ENCODE measurements around the gene DDX19B.

The DDX19B gene

DNA sequence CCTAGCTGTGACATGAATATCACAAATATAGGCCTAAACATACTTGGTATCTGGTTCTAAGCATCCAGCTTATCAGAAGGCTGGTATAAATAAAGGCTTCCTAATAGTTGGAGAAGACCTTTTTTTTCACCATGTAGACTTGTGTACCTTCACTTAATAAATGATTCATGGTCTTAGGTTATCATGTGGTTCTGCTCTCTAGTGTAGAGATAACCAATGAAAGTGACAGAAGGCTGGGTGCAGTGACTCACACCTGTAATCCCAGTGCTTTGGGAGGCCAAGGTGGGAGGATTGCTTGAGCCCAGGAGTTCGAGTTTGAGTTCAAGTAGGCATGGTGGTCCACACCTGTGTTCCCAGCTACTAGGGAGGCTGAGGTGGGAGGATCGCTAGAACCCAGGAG lies 50.8 kb downstream of the DDX19B start:
- DNase-seq (ENCODE audit: low spot score), result no peak

DNA sequence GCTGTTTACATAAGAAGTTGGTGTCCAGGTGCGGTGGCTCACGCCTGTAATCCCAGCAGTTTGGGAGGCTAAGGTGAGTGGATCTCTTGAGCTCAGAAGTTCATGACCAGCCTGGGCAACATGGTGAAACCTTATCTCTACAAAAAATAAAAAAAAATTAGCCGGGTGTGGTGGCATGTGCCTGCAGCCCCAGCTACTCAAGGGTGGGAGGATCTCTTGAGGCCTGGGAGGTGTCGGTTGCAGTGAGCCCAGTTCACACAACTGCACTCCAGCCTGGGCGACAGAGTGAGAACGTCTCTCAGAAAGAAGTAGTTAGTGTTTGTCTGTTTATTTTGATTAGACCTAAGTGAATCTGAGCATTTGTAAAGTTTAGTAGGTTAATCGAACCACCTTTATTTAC lies 60.6 kb downstream of the DDX19B start:
- no peak for DNase-seq (ENCODE audit: low spot score)

DNA sequence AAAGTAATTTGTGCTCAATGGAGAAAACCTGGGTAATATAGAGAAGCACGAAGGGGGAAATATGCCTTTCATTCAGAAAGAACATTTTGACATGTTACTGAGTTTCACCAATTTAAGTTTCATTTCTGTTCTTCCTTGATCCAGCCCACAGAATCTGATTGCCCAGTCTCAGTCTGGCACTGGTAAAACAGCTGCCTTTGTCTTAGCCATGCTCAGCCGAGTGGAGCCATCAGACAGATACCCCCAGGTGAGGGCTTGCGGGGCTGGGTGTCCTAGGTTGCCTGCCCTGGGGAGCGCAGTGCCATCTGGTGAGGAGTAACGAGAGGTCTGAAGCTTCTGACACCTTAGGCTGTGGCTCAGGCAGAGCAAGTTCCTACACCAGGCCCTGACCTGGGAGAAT lies 65.4 kb downstream of the DDX19B start:
- DNase-seq (ENCODE audit: low spot score), result no peak

DNA sequence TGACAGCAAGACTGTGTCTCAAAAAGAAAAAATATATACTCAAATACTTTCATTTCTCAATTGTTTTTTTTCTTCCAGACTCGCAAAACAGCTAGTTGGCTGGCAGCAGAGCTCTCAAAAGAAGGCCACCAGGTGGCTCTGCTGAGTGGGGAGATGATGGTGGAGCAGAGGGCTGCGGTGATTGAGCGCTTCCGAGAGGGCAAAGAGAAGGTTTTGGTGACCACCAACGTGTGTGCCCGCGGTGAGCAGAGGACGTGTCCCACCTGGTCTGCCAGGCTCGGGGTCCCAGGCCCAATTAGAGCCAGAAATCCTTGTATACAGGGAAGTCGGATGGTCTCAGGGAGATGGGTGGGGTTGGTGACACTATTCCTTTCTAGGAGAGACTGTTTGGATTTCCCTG lies 71.2 kb downstream of the DDX19B start:
- peak; percentile 64 for DNase-seq (ENCODE audit: low spot score)

DNA sequence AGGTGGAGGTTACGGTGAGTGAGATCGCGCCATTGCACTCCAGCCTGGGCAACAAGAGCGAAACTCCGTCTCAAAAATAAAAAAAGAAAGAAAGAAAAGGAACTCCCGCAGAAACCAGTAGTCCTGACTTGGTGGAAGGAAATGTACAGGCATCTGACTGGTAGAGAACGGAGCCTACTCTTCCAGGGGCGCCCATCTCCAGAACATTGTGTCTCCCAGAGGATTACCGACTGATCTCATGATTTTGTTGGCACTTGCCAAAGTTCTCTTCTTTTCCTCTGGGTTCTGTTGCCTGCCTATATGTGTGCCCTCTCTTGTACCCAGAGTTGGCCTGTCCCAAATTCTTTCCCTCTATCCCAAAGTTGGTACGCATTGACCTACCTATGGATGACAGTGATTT lies 71.9 kb downstream of the DDX19B start:
- no peak for DNase-seq (ENCODE audit: low spot score)

DNA sequence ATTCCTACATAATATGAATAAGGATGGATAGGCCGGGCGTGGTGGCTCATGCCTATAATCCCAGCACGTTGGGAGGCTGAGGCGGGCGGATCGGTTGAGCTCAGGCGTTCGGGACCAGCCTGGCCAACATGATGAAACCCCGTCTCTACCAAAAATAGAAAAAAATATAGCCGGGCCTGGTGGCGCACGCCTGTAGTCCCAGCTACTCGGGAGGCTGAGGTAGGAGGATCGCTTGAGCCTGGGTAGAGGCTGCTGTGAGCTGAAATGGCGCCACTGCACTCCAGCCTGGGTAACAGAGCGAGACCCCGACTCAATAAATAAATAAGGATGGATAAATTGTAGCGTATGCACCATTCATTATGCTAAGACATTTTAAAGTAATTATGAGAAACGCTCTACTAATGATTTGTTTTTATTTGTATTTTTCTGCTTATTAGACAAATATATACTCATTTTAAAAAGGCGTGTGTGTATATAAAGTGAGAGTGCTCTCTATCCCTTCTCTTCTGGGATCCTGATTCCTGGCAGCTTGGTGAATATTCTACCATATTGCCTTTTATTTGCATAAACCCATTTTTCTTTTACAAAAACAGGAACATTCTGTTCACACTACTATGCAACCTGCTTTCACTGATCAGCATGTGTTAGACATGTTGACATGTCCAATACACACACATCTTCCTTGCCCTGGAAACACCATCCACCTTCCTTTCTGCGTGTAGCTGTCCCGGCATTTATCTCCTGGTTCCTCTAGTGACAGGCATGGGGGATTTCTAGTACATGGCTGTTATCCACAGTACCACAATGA lies 74.1 kb downstream of the DDX19B start:
- DNase-seq (ENCODE audit: low spot score), result no peak

GRCh38 chr16:70374213-70374612 lies 75.2 kb downstream of the DDX19B start:
- DNase-seq (ENCODE audit: low spot score), result no peak

DNA sequence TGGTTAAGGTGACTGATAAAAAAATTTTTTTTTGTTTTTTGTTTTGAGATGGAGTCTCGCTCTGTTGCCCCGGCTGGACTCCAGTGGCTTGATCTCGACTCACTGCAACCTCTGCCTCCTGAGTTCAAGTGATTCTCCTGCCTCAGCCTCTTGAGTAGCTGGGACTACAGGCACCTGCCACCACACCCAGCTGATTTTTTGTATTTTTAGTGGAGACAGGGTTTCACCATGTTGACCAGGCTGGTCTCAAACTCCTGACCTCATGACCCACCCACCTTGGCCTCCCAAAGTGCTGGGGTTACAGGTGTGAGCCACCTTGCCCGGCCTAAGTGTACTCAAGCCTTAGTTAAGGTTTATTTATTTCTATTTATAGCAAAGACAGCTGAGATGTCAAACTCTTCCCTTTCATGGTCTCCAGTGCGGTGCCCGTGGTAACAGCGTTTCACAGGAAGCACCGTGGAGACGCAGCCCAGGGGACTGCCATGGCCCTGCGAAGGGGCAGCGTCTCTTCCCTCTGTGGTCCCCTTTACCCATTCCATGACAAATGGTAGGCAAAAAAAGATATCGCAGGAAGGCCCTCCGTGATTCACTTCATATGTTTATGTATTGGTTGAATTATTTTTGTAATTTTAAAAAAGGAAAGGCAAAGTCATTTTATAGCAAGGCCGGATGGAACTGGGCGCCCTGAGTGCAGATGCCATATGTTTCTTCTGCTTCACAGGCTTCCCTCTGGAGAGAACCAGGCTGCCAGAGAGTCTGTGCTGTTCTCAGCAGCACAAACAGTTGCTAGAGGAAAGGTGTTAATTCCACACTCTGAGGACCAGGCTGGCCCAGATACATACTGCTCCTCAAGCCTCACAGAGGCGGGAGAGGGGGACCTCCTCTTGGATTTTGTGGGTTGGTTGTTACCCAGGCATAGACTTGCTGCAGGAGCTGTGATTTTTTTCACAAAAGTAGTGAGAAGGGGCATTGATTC lies 76.9 kb downstream of the DDX19B start:
- DNase-seq (ENCODE audit: low spot score), result peak; percentile 94

GRCh38 chr16:70377782-70378181 lies 78.8 kb downstream of the DDX19B start:
- no peak for DNase-seq (ENCODE audit: low spot score)

DNA sequence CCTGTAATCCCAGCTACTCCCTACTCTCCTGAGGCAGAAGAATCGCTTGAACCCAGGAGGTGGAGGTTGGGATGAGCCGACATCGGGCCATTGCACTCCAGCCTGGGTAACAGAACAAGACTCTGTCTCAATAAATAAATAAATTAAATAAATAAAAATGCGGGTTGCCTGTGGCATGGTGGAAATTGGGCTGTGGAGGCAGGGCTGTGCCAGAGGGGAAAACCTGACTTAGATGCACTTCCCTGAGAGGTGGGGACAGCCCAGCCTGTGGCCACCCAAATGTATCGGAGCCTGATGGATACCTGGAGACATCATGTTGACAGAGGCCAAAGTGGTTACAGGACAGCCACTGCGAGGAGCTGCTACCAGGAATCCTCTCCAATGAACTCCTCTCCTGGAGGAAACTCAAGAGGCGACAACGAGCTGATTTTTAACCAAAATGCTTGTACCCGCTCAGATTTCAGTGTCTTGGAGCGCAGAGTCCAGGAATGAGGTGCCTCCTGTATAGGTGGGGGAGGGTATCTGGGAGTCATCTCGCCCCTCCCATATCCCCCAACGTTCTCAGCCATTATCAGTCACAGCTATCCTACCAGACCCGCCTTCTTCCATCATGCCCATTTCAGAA lies 80.0 kb downstream of the DDX19B start:
- no peak for DNase-seq (ENCODE audit: low spot score)

DNA sequence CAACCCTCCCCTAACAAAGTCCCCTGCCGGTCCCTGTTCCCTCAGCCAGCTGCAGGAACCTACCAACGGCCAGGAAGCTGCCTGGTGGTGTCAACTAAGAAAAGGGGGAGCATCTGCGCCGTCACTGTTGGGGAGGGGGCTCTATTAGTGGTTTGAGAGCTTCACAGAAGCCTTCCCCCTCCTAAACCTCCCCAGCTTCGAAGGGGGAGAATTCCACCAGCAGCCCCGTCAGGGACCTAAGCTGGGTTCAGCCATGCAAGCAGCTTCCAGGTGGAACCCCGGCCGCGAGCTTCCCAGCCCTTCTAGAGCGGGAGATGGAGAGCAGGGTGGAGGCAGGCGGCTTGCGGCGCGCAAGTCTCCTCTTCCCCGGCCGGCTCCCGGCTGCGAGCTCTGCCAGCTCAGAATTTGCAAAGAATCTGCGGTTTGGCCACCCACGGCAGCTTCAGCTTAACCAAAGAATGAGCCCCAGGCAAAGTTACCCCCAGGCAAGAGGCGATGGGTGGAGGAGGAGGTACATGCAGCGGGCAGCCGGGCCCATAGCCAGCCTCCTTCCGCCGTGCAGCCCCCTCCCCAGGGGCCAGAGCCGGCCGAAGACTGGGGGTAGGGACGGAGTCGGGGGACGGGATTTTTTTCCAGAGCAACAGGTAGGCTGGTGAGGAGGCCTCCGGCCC lies 81.4 kb downstream of the DDX19B start:
- DNase-seq (ENCODE audit: low spot score), result peak; percentile 52

- peak; percentile 99 for DNase-seq (ENCODE audit: low spot score)
Observed at GRCh38 chr16:70380919-70381603, 82.1 kb downstream of the DDX19B start.

GRCh38 chr16:70381604-70382342 lies 82.8 kb downstream of the DDX19B start:
- DNase-seq (ENCODE audit: low spot score), result no peak

DNA sequence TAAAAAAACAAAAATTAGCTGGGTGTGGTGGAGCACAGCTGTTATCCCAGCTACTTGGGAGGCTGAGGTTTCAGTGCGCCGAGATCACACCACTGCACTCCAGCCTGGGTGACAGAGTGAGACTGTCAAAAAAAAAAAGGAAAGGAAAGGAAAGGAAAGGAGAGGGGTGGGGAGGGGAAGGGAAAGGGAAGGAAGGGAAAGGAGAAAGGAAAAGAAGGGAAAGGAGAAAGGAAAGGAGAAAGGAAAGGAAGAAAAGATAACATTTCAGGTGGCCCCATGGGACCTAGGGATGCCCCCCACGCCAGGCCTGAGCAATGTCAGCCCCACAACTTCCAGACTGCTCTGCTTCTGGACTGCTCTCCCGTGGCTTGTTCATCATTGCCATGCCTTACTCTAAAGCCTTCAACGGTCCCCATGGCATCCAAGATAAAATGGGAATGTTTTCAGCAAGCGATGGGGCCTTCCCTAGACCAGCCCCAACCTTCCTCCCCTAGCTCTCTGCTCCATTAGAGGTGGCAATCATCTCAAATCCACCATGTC lies 84.5 kb downstream of the DDX19B start:
- no peak for DNase-seq (ENCODE audit: low spot score)
